NCI-H748 treated with DMSO at 0.1 percent for 48 hours (cell line): ENCODE results near the gene PPP2R5A.
"Not testable (repeated sequence)": the region's sequence is repeated elsewhere in the genome, so short reads cannot be mapped to it uniquely, and the experiment has no call there.

Experiments used
- DNase-seq: peaks from one replicate; lab custom pipeline; 2025; lab: John Stamatoyannopoulos, UW

PPP2R5A gene

DNA sequence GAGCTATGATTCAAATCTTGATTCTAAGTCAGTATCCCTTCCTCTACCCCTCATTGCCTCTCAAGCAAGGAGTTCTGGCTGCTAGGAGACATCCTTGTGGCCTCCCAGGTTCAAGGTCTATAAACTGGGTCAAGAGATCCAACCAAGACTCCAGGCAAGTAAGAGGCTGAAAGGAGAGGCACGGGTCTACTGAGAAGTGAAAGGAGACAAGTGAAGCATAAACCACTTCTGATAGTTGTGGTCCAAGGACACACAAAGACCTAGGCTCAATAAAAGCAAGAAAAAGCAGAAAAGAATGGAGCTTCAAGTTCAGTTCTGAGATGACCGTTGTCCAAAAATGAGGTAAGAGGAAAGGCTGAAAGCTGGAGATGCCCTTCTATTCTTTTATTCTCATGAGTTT lies 17.8 kb upstream of the PPP2R5A start:
- no peak for DNase-seq

DNA sequence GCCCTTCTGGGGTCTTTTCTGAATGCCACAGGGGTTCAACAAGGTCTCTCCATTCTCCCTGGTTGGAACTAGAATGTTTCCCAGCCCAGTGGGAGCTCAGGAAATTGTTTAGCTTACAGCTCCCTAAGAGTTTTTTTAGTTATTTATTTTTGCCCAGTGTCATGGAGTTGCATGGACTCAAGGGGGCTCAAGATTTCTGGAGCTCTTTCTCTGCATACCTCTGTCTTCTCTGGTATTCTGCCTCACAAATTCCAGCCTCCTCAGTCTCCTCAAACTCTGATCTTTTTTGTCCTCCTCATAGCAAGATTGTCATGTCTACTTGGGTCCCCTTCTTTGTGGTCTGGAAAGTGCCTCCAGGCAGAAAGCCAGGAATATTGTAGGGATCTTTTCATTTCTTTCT lies 15.9 kb upstream of the PPP2R5A start:
- no peak for DNase-seq

DNA sequence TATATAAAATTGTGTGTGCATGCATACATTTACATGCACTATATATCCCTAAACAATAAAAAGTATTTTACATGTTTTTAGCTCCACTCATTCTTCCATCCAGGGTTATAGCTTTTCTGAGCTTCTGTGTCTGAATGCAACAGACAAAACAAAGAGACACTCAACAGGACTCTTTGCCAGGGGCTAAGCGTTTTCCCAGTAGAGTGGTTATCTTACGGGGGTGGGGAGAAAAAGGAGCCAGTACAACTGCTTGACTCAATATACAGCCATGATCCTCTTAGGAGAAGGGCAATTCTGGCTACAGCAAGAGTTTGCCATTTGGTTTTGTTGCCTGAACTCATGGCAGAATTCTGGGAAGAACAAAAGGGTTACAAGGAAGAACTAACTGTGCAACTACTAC lies 14.6 kb upstream of the PPP2R5A start:
- DNase-seq: no peak

DNA sequence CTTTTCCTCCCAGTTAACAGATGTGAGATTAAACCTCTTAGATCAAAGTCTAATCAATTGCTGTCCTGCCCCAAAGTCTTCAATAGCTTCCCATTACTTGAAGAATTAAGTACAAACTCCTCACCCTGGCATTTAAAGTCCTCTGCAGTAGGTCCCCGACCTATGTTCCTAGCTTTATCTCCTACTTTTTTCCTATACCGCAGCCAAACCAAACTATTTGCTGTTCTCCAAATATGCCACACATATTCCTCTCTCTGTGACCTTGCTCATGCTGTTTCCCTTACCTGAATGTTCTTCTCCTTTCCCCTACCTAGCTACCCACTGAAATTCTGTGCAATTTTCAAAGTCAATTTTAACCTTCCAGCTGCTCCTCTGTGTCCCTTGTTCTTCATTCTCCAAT lies 14.0 kb upstream of the PPP2R5A start:
- DNase-seq: no peak

DNA sequence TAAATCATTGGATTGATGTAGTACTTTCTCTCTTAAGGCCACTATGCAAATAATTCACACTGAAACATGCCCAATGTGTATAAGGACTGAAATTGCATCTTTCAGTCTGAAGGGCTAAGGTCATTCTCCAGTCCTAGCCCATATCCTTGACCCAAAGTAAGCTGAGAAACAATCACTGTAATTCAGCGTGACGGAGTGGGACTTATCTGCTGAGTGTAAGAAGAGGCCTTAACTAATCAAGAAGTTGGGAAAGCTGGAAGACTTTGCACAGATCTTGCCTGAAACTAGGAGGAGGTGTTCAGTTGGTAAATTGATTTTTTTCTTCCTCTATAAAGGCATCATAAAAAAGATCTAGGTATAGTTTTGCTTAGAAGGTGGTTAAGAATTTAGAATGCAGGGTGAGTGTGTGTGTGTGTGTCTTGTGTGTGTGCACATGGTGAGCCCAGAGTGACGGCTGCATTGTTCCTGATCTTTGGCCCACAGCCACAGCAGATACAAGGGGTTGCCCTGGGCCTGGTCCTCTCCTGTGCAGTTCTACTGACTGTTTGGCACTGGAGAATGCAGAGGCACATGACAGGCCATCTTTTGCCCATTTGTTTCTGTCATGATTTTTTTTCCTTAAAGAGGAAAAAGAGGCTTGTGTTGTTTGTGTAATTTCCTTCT lies 13.3 kb upstream of the PPP2R5A start:
- DNase-seq: no peak

DNA sequence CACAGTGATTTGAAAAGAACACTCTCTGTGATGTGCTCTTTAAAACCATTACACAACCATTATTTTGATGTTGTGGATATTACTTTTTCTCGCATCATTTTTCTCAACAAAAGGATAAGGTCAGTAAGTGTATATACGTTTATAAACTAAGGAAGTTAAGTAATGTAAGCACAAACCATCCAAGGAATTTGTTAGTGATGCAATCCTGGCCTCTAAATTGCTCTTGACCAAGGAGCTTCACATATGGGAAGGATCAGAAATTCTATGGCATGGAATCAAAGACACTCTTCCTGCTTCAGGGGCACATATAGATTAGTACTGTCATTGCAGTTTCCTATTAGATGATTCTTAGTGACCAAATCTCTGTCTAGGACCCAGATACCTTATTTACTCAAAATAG lies 3.6 kb upstream of the PPP2R5A start:
- no peak for DNase-seq

DNA sequence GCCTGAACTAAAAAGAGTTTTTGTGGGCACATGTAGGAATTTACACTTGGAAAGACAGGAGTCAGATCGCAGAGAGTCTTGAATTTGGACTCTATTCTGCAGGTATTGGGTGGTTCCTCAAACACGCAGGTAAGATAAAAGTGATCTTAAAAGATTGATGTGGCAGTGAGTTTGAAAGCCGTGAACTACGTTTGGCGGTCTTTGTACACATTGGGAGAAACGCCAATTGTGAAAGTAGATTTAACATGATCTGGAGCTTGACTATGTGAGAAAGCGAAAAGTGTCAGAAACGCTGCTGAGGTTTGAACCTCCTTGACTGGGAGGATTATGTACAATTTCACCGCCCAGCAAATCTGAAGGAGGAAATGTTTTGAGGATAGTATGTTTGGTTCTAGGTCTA lies 1.5 kb upstream of the PPP2R5A start:
- no peak for DNase-seq

DNA sequence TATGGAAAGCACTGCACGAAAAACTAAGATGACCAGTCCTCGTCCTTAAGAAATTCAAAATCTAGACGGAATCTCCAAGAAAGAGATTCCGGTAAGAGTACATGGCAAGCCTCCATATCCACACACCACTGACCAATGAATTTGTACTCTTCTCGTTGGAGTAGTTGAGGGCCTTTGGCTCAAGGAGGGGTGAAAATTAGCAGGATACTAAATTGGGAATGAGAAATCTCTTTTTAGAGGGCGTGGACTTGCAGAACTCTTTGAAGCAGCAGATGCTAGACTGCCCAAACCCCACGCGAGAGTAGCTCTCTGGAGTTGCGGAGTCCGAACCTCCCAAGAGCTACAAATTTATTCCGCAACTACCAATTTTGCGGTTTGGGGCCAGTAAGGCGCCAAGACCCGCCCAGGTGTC lies 872 bp upstream of the PPP2R5A start:
- peak; percentile 32 for DNase-seq

DNA sequence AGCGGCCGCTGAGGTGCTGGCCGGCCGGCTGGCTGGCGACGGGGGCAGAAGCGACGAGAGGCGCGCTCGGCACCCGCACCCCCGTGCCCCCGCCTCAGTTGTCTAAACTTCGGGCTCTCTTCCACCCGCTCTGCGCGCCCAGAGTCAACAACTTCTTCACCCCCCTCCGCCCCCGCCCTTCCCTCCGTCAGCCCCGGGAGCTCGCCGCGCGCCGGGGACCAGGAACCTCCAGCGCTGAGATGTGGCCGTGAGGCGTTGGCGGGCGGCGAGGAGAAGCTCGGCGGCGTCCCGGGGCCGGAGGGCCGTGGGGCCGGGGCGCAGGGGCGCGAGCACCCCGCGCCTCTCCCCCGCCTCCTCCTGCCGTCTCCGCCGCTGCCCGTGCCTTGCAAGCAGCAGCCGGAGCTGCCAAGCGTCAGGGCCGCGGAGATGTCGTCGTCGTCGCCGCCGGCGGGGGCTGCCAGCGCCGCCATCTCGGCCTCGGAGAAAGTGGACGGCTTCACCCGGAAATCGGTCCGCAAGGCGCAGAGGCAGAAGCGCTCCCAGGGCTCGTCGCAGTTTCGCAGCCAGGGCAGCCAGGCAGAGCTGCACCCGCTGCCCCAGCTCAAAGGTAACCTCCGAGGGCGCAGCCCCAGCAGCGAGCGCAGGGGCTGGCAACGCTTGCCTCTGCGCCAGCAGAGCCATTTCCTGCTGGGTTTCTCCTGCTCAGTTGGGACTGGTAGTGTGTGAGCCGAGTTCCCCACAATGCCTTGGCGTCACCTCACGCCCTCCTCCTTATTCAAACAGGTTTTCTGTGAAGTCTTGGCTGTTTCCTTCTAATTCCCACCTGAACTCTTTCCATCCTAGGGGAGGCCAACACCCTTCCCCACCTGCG lies 710 bp downstream of the PPP2R5A start:
- no peak for DNase-seq

DNA sequence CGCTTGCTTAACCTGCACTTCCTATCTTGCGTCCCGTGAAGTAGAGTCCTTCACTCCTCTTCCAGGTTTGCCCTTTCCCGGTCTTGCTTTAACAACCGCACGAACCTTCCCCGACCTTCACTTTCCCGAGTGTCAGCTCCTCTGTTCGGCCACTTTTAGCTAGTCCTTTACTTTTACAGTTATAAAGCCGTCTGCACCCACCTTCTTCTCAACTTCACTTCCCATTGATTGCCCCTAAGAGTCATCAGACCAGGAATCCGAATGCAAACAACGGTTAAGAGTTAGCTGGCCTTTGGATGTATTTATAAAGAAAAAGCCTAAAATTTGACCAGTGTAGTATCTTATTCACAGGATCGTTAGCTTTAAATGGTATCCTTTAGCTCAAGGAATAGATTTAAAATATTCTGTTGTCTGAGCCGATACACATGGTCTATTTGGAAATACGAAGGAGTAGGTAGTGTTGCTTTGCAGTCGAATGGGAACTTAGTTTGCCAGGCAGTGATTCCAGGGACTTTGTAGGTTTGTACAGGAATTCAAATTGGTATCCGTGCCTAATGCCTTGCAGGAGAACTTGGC lies 1.4 kb downstream of the PPP2R5A start:
- DNase-seq: peak; percentile 9

DNA sequence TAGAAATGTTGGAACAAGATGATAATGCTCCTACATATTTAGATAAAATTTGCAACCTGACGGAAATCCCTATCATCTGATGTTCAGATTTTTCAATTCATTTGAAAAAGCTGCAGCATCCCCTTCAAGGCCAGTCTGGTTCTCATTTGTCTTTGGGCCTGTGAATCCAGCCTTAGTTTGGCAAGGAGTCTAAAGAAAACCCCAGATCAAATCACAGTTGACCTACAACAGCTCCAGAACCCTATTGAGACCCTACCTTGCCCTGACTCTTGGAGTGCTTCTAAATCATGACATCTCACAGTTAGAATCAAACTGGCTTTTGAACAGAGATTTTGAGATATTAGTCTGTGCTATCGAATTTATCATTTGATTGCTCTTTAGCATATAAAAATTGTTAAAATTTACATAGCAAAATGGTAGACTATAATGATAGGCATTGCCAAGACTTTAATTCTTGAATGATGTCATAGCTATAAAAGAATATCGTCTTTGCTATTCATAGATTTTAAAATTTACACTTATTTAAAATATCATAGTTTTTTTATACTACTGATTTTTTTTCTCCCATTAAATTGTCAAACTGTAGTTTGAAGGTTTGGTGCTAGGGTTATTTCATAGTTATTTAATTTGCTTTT lies 2.2 kb downstream of the PPP2R5A start:
- no peak for DNase-seq

DNA sequence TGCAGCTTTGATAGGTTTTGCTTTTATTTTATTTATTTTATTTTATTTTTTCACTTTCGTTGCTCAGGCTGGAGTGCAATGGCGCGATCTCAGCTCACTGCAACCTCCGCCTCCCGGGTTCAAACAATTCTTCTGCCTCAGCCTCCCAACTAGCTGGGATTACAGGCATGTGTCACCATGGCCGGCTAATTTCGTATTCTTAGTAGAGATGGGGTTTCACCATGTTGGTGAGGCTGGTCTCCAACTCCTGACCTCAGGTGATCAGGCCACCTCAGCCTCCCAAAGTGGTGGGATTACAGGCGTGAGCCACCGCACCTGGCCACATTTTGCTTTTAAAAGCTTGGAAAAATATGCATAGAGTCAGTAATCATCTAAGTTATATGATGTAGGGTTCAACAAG lies 2.8 kb downstream of the PPP2R5A start:
- not testable (repeated sequence) for DNase-seq

DNA sequence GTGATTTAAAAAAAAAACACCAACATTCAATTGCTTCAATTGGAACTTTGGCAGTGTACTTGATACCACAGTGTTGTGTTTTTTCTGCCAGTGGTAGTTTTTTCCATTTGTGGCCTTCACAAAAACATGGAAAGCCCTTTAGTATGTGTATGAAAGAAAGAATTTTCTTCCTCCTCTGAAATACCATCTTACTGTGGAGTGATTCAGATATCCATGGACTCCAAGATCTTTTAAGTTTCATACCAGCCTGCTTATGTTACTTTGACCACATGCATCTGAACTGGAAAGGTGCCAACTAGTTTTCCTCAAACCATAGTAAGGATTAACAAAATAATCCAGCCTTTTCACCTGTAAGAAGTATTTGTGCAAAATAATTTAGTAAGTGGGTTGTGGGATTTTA lies 3.4 kb downstream of the PPP2R5A start:
- DNase-seq: no peak

DNA sequence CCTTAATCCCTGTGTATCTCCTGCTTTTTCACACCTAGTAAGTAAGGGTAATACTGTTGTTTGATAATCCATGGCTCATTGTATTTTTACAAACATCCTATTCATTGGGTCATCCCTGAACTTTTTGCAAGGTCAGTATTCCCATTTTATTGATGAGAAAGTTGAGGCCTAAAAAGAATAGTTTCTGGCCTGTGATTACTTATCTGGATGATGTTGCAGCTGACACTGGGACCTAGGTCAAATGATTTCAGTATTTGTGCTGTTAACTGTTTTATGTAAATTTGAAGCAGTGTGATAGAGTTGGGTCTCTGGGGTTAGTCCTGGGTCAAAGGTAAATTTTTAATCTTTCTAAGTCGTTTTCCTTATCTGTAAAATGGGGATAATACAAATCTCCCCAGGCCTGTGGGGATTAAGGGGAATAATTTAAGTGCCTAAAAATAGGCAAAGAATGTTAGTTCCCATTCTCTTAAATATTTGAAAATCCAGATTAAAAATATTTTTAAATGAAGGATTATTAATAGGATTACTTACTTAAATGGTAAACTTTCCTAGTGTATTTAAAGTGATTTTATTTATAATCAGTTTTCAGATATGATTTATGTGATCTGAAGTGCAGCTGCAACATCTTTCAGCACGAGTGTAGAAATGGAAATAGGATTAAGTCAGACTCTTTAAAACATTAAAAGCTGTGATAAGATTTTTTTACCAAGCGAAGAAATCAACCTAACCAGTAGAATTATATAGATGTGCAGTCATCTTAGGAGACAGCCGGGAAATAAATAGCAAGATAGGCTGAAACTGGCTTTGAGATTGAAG lies 4.3 kb downstream of the PPP2R5A start:
- no peak for DNase-seq

DNA sequence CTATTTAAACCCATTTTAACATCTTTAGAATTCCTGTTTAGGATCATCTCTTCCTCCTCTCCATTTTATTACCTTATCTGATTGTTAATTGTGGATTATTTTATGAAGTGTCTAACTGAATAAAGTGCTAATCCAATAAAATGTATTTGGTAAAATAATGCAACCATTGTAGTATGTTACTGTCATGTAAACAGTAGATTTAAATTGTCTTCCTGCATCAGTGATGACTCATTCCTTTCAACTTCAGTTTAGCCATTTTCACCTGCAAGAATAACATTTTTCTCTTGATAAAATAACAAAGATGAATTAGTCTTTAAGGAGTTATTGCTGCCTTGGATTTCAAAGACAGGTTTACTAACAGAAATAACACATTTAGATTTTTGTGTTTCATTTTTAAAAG lies 5.4 kb downstream of the PPP2R5A start:
- DNase-seq: no peak

DNA sequence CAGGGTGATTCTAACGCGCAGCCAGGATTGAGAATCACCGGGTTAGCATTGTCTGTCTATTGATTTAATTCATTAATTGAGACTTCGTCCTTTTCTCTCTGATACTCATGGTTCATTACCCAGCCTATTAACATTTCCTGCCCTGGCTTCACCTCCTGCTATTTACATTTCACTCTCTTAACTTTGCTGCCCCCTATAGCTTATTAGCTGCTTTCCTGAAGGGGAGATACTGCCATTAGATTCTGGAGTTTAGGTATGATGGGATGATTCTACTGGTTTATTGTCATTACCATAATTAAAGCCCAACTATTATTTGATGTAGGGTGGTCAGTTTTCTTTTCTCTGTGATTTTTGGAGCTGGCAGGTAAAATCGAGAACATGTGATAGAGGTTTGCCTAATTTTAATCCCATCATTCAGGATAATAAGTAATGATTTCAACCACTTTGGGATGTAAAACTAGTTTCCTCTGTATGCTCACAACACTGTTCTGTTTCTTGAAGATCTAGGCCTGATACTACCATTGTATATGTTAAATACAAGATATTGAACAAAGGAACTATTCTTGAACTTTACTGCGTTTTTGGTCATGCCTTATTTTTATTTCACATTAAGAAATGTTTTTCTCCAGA lies 6.4 kb downstream of the PPP2R5A start:
- DNase-seq: peak; percentile 86

DNA sequence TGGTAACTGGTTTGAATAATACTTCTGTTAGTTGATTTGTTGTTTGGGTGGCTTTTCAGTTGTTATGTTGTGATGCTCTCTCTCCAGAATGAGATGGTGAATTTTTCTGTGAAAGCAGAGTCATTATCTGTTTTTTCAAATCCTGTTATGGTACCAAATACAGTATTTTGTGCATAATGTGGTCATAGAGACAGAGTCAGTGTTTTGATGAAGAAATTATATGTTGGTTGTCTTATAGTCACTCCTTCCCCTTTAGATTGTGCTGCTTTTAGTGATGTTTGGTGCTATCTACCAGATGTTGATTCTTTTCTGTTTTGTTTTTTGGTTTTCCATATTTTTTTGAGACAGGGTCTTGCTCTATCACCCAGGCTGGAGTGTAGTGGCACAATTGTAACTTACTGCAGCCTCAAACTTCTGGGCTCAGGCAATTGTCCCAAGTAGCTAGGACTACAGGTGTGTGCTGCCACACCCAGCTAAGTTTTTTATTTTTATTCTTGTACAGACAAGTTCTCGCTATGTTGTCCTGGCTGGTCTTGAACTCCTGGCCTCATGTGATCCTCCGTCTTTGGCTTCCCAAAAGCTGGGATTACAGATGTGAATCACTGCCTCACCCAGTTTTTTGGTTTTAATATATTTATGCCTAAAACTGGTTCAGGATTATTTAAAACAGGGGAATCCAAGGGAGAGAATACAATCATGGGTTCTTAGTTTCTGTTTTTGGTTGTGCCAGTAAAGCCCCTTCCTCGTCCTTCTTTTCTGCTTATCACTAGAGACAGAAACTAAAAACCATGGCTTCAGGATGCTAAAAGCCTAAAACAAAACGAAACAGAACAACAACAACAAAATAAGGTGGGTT lies 7.3 kb downstream of the PPP2R5A start:
- DNase-seq: no peak

DNA sequence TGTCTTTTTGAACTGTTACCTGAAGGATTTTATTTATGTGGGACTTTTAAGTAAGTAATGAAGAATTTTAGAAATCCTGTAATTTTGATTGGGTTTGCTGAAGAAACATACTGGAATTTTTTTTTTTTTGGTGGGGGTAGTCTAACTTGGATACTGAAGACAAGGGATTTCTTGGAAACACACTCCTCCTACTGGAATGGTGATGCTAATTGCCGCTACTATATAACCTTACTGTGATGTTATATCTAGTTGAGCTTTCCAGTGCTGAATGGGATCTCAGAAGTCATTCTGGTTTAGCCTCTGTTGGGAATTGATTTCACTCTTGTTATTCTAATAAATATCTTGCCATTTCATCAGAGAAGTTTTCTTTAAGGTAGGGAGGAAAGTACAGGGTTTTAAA lies 8.4 kb downstream of the PPP2R5A start:
- DNase-seq: no peak

DNA sequence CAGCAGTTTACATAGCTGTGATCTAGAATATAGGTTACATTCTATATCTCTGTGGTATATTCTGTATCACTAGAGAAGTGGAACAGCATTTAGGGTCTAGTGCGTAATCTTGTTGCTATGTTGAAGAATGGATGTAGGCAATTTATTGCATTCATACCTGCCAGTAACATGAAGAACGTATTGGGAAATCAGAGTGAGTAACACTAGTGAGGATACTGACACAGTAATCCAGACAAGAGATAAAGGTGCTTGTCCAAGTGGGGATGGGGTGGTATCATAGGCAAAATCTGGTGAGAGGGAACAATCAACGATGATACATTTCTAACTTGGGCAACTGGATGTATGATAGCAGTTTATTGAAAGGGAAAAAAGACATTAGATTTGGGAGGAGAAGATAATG lies 9.8 kb downstream of the PPP2R5A start:
- DNase-seq: no peak

DNA sequence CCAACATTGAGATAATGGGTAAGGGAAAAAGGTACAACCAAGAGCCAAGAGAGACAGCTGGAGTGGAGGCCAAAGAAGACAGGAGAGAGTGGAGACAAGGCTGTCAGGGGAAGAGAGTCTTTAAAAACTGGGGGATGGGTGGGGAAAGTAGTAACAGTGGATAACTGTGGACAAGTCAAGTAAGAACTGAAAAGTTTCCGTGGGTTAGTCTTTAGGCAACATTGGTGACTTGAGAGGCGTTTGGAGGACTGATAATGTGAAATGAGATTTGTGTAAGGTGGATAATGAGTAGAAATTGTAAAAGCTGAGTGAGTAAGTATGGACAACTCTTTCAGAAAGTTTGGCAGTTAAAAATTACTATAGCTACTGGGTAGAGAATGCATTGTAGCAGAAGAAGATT lies 10.4 kb downstream of the PPP2R5A start:
- no peak for DNase-seq

DNA sequence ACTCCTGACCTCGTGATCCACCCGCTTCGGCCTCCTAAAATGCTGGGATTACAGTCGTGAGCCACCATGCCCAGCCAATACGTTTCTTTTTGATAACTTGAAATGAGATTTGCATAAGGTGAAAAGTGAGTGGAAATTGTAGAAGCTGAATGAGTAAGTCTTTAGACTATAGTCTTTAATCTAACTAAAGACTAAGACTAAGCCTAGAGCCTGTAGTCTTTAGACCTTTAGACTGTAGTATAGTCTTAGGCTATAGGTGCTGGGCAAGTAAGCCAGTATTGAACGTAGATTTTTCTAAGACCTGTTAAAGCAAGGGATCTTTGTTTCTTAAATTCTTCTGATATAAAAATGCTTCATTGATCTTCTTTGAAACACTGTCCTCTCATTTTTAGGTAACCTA lies 12.1 kb downstream of the PPP2R5A start:
- DNase-seq: no peak
